CD4-positive, alpha-beta T cell treated with Interferon gamma for 1 hour (primary cell): ENCODE measurements around the gene C1QTNF4.
"Not testable (repeated sequence)": the region's sequence is repeated elsewhere in the genome, so short reads cannot be mapped to it uniquely, and the experiment has no call there.

Experiments
- DNase-seq: peaks from one replicate; pipeline ENCODE4 v3.0.0-alpha.2; 2020

Gene C1QTNF4

GRCh38 chr11:47564933-47565339 lies 29.3 kb downstream of the C1QTNF4 start:
- no peak for DNase-seq

DNA sequence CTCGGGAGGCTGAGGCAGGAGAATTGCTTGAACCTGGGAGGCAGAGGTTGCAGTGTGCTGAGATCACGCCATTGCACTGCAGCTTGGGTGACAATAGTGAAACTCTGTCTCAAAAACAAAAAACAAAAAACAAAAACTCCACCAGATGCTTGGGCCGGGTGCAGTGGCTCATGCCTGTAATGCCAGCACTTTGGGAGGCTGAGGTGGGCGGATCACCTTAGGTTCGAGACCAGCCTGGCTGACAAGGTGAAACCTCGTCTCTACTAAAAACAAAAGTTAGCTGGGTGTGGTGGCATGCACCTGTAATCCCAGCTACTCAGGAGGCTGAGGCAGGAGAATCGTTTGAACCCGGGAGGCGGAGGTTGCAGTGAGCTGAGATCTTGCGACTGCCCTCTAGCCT lies 29.8 kb downstream of the C1QTNF4 start:
- DNase-seq: not testable (repeated sequence)

DNA sequence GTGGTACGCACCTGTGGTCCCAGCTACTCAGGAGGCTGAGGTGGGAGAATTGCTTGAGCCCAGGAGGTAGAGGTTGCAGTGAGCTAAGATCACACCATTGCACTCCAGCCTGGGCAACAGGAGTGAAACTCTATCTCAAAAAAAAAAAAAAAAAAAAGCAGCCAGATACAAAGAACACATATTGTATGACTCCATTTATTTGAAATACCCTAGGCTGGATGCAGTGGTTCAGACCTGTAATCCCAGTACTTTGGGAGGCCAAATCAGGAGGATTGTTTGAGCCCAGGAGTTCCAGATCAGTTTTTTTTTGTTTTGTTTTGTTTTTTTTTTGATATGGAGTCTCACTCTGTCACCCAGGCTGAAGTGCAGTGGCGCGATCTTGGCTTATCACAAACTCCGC lies 31.8 kb downstream of the C1QTNF4 start:
- DNase-seq: not testable (repeated sequence)

GRCh38 chr11:47560426-47560825 lies 33.8 kb downstream of the C1QTNF4 start:
- no peak for DNase-seq

- DNase-seq: no peak
Measured at GRCh38 chr11:47558695-47559094, 35.5 kb downstream of the C1QTNF4 start.

GRCh38 chr11:47557004-47557403 lies 37.2 kb downstream of the C1QTNF4 start:
- DNase-seq: not testable (repeated sequence)

- no peak for DNase-seq
Measured at GRCh38 chr11:47553406-47553743, 40.8 kb downstream of the C1QTNF4 start.

- DNase-seq: peak; percentile 90
Measured at GRCh38 chr11:47552566-47553405, 41.4 kb downstream of the C1QTNF4 start, which contains the start of gene CELF1. TSS of gene CELF1 (minus strand) at chr11:47553132. CDS start at chr11:47499523, 53,609 bp downstream.

- DNase-seq: no peak
Measured at GRCh38 chr11:47552056-47552565, 42.1 kb downstream of the C1QTNF4 start.

GRCh38 chr11:47551086-47551485 lies 43.1 kb downstream of the C1QTNF4 start:
- no peak for DNase-seq

- DNase-seq: no peak
Measured at GRCh38 chr11:47550288-47551047, 43.7 kb downstream of the C1QTNF4 start.

DNA sequence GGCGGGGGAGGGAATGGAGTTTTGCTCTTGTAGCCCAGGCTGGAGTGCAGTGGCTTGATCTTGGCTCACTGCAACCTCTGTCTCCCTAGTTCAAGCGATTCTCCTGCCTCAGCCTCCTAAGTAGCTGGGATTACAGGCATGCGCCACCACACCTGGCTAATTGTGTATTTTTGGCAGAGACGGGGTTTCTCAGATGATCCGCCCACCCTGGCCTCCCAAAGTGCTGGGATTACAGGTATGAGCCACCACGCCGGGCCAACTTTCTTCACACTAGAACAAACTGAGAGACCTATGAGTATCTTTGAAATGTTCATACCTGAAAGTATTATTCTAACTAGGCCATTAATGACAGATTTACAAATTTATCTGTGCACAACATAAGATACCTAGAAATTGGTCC lies 47.9 kb downstream of the C1QTNF4 start:
- DNase-seq: not testable (repeated sequence)

- no peak for DNase-seq
Measured at GRCh38 chr11:47545298-47545697, 48.9 kb downstream of the C1QTNF4 start.

DNA sequence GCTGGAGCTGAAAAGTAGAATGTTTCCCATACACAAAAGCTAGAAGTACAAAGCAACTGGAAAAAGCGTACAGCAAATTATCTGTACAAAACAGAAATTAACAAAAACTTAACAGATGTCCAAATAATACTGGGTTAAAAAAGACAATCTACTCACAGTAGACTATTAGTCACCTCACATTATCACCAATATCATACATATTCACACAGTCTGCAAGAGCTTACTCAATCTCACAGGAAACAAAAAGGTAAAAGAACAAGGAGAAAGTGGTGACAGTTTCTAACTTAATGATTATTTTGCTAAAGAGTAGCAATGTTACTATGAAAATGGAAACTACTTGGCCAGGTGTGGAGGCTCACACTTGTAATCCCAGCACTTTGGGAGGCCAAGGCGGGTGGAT lies 53.1 kb downstream of the C1QTNF4 start:
- no peak for DNase-seq

GRCh38 chr11:47539681-47540039 lies 54.6 kb downstream of the C1QTNF4 start:
- no peak for DNase-seq
